WERI-Rb-1 (cell line): ENCODE data around the gene UNC5CL.

Experiments used
- DNase-seq: peaks from one replicate; pipeline ENCODE4 v3.0.0-alpha.2; 2020
- H3K27ac ChIP-seq: fragments of 250-450 bp; sonication (Bioruptor Pico); 2 replicates; pipeline ENCODE4 v1.5.1; 2020; ENCODE audit warnings: mild to moderate bottlenecking, moderate library complexity
- H3K27me3 ChIP-seq: fragments of 250-450 bp; sonication (Bioruptor Pico); 2 replicates; pipeline ENCODE4 v1.5.1; 2021; ENCODE audit warnings: mild to moderate bottlenecking, low read depth, moderate library complexity; ENCODE audit not compliant: insufficient read depth, severe bottlenecking
- H3K36me3 ChIP-seq: fragments of 250-450 bp; sonication (Bioruptor Pico); 2 replicates; pipeline ENCODE4 v1.5.1; 2020; ENCODE audit warnings: mild to moderate bottlenecking, moderate library complexity
- H3K4me3 ChIP-seq: 2 replicates; pipeline ENCODE4 v1.5.1; 2011; ENCODE audit warnings: low read depth, mild to moderate bottlenecking, control low read depth, low read length
- H3K9me3 ChIP-seq: fragments of 250-450 bp; sonication (Bioruptor Pico); 2 replicates; pipeline ENCODE4 v1.5.1; 2021; ENCODE audit warnings: mild to moderate bottlenecking, moderate library complexity; ENCODE audit not compliant: severe bottlenecking
- TF ChIP-seq, protein P1 (sequence below): IDR thresholded peaks from 2 replicates; pipeline ENCODE4 v1.5.1; 2011; ENCODE audit warnings: low read depth, mild to moderate bottlenecking, control low read depth, inconsistent platforms, low read length

The UNC5CL gene

DNA sequence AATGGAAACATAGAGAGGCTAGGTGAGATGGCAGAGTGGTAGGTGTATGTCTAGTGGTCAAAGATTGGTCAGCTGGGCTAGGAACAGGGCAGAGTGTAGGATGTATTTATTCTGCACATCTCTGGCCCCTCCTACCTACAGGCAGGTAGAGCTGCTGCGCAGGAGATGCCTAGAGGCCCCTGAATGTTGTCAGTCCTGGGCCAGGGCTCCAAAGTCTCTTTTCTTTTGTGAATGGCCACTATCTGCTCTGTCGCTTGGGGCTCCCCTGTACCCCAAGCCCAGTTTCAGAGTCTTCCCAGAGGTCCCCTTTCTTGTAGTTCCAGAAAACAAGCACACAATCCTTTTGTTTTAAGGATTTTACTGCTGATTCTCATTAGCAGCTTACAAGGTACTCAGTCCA is 8.3 kb upstream of the UNC5CL start:
- DNase-seq = no peak
- TF ChIP-seq, protein P1, sequence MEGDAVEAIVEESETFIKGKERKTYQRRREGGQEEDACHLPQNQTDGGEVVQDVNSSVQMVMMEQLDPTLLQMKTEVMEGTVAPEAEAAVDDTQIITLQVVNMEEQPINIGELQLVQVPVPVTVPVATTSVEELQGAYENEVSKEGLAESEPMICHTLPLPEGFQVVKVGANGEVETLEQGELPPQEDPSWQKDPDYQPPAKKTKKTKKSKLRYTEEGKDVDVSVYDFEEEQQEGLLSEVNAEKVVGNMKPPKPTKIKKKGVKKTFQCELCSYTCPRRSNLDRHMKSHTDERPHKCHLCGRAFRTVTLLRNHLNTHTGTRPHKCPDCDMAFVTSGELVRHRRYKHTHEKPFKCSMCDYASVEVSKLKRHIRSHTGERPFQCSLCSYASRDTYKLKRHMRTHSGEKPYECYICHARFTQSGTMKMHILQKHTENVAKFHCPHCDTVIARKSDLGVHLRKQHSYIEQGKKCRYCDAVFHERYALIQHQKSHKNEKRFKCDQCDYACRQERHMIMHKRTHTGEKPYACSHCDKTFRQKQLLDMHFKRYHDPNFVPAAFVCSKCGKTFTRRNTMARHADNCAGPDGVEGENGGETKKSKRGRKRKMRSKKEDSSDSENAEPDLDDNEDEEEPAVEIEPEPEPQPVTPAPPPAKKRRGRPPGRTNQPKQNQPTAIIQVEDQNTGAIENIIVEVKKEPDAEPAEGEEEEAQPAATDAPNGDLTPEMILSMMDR = no peak
- no peaks in the 10 kb centered on the region for H3K27me3 ChIP-seq
- no peaks in the 10 kb centered on the region for H3K9me3 ChIP-seq
- no peaks in the 10 kb centered on the region for H3K36me3 ChIP-seq
- H3K4me3 ChIP-seq = no peak overlapping the region
- H3K27ac ChIP-seq = no peak overlapping the region

DNA sequence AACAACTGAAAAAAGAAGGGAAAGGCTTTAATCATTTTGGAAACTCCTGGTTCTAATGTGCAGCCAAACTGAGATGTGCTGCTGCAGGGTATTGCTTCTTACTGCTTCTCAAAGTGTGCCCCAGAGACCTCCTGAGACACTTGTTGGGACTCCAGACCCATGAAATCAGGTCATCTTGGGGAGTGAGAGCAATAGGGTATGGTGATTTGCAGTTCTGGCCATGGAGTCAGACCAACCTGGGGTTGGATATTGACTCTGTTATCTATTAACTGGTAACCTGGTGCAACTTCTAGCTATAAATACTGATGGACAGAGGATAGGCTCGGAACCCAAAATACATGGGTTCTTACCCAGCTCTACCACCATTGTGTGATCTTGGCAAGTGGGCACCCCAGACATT is 7.1 kb upstream of the UNC5CL start:
- Histone ChIP-seq H3K9me3 (no peaks in the 10 kb centered on the region), H3K36me3 (no peaks in the 10 kb centered on the region), H3K27me3 (no peaks in the 10 kb centered on the region), H3K4me3 (no peak overlapping the region), H3K27ac (no peak overlapping the region)
- TF ChIP-seq, protein P1 = no peak
- DNase-seq = no peak

DNA sequence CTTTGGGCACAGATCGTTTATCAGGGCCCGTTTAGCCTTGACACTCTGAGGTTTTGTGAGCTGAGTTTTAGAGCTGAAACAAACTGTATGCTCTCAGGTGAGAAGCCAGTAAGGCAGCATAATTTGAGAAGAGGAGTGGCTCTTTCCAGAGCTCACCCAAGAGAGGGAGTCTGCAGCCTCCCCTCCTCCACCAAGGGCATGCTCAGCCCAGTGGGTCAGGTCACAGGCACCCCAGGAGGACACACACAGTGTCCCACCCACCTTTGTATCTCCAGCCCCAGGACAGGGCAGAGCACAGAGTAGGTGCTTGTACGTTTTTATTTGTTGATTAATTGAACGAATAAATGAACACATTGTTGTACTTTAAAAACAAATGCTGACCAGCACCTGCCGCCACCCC is 6.6 kb upstream of the UNC5CL start:
- TF ChIP-seq, protein P1 = no peak
- no peak overlapping the region for H3K27ac ChIP-seq
- H3K4me3 ChIP-seq = no peak overlapping the region
- no peaks in the 10 kb centered on the region for H3K36me3 ChIP-seq
- H3K9me3 ChIP-seq = no peaks in the 10 kb centered on the region
- no peaks in the 10 kb centered on the region for H3K27me3 ChIP-seq
- no peak for DNase-seq

DNA sequence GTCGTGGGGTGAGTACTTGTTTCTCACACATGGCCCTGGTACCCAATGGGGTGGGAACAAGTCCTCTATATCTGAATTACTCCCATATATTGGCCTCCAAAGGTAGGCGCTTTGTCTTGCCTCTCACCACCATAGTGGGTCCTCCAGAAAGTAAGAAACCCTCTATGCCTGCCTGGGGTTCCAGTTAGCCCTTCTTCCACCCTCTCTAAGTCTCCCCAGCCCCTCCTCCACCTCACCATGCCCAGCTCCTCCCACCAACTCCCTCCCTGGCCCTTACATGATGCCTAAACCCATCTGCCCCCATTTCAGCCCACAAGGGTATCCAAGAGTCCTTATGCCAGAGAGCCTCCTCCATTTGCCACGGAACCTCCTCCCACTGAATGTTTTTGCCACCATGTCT is 4.1 kb upstream of the UNC5CL start:
- H3K9me3 ChIP-seq = no peaks in the 10 kb centered on the region
- no peak overlapping the region for H3K27ac ChIP-seq
- no peaks in the 10 kb centered on the region for H3K27me3 ChIP-seq
- DNase-seq = no peak
- H3K4me3 ChIP-seq = no peak overlapping the region
- TF ChIP-seq, protein P1 = no peak
- H3K36me3 ChIP-seq = no peaks in the 10 kb centered on the region

DNA sequence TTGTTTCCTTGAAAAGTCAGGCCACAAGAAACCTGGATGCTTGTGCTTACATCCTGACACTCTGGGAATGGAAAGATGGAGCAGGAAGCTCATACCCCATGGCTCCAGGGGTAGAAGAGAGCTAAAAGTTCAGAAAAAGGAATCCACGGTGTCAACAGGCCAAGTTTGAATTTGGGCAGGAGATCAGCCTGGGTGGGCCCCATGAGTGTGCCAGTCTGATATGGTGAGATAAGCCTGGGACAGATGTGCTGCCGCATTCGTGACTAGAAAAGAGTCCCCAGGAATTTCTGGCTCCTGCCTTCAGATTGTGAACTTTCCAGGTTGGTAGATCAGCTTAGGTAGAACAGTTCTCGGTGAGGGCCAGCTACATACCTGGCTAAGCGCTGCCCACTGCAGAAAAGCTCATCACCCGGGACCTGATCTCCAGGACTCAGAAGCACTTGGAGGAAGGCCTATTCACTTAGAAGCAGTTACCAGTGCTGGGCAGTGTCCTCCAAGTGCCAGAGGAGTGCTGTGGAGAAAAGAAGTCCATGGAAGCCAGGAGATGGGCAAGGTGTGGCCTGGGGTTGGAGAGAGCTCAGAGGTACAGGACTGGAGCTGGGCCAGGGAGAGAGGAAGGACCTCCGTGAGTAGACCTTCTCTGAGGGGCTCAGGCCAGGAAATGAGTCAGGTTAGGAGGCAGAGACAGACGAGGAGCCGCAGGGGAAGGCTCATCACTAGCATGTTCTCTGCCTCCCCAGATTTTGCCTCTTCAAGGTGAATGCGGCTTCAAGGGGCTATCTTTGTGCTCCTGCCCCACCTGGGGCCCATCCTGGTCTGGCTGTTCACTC is 3.4 kb upstream of the UNC5CL start, which contains the start of gene TSPO2:
TSPO2 (plus strand) TSS at position 242 of the 830 bp plus-strand sequence; CDS start at position 761, 519 bp downstream.
- Histone ChIP-seq H3K27me3 (no peaks in the 10 kb centered on the region), H3K9me3 (no peaks in the 10 kb centered on the region), H3K36me3 (no peaks in the 10 kb centered on the region), H3K4me3 (no peak within 1 kb of the TSS), H3K27ac (no peak within 1 kb of the TSS)
- DNase-seq = no peak
- TF ChIP-seq, protein P1 = no peak
